Putamen (tissue), 1 donor: Measurements from ENCODE around the gene C1RL.

Experiments
- DNase-seq: peaks from one replicate; pipeline ENCODE4 v3.0.0-alpha.2; 2016; ENCODE audit warnings: low spot score

Gene C1RL

DNA sequence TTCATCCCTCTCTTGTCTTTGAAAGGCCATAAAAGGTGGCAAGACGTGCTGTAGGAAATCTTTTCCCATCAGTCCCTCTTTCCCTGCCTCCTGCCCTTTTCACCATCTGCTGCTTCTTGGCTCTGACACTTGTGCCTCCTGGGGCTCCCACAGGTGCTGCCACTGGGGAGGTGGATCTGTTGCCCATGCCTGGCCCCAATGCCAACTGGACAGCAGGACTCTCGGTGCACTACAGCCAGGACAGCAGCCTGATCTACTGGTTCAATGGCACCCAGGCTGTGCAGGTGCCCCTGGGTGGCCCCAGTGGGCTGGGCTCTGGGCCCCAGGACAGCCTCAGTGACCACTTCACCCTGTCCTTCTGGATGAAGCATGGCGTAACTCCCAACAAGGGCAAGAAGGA lies 27.7 kb upstream of the C1RL start:
- no peak for DNase-seq

DNA sequence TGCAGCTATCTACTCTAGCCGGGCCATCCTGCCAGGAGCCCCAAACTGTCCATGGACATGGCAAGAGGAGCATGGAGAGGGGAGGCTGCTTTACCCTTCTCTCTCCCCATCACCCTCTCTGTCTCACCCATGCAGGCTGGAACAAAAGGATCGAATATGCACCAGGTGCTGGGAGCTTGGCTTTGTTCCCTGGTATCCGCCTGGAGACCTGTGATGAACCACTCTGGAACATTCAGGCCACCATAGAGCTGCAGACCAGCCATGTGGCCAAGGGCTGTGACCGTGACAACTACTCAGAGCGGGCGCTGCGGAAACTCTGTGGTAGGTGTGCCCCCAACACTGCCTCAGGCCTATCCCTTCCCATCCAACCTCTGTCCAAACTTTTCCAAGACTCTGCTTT lies 27.1 kb upstream of the C1RL start:
- DNase-seq = no peak

DNA sequence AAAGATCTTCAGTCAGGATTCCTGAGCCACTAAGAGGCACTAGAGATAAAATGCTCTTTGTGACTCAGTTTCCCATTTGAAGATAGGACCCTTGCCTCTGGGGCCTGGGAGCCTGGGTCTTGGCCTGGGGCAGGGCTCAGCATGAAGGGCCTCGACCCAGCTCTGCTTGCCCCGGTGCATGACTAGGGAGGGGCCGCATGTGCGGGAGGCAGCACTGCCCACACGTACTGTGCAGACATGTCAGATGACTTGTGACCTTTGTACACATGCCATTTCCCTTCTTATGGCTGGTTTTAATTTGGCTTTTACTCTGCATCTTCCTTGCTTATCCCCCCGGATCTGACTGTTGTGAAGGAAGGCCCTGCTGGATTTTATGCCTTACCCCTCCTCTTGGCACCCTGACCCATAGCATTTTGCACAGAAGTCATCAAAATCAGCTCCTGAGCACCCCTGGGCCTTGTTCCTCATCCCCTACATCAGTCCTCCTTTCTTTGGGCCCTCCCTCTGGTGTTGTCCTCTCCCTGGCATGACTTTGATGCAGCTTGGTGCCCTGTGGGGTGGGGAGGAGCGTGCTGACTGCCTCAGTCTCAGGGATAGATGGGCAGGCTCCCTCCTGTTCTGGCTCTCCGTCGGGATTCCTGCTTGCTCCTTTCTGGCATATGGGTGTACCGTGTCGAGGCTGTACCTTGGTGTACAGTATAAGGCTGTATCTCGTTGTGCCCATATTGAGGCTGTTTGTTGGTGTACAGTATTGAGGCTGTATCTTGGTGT lies 25.6 kb upstream of the C1RL start:
- DNase-seq = no peak

DNA sequence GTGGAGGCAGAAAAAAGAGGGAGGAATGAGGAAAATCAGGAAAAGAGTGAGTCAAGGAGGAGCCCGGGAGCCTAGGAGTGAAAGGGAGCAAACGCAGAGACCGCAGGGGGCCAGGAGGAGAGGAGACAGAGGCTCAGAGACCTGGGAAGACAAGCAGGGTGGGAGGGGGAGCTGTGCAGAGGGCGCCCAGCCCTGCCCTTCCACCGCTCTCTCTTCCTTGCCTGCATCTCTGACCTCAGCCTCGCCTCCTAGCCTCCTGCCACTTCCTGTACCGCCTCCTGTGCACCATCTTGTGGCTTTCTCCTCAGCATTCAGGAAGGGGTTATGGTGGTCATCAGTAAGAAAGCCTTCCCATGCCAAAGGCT lies 22.5 kb upstream of the C1RL start:
- no peak for DNase-seq

DNA sequence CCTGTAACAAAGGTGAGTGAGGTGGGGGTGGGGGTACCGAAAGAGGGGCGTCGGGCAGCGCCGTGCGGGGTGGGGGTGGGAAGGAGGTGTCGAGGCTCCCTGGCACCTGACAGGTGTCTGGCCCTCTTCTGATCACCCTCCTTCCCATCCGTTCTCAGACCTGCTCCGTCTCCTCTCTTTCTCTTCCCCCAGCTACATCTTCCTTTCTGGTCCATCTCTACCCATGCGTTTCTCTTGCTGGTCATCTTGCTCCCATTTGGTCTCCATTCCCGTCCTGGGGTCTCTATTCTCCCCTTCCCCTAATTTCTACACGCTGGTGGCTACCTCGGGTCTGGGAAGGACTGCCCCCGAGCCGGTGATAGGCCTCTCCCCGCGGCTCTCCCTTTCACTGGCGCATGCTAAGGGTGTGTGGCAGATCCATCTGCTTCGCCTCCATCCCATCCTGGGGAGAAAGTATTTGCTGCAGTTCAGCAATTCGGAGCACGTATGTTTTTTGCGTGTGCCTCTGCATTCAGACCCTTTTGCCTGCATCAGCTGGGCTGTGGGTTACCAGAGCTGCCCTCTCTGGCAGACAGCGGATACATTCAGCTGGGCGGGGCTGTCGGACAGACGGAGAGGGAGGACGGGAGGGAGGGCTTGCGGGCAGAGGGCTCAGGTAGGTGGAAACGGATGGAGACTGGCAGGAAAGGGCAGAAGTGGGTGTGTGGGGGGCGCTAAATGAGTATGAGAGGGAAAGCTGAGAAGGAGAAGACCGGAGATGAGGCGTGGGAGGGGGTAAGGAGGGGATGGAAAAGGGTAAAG lies 21.9 kb upstream of the C1RL start:
- DNase-seq = no peak

DNA sequence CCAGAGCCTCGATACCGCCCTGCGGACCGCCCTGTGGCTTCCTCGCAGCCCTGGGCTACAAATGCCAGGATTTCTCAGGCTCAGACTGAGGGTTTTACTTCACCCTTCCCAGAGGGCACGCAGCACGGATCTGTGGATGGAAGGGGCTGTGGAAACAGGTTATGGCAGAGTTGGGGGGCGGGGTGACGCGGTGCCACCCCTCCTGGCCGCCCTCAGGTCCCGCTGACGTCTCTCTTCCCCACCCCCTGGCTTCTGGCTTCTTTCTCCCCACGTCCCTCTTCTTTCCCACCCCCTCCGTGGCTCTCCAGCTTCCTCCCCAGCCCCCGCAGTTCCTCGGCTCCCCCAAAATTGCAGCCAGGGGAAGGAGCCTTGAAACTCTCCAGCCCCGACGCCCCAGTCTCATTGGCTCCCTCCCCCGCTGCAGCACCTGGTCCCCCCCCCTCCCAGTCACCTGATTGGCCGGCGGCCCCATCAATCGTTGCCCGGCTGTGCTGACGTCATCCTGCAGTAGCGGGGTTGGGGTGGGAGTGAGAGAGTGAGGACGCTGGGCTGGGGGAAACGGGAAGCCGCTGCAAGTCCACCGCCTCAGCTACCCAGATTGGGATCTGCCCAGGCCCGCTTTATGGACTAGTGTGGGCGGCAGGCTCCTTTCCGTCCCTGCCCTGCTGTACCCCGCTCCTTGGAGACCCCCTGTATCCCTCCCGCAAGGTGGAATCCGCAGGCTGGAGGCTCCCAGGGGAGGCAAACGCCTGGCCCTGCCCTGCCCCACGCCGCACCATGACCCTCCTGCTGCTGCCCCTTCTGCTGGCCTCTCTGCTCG lies 21.1 kb upstream of the C1RL start, which contains the start of gene CLSTN3:
Gene CLSTN3 (plus strand): TSS at position 500 of the 820 bp plus-strand sequence. CDS start 278 bp downstream, at position 778.
- peak; percentile 81 for DNase-seq

DNA sequence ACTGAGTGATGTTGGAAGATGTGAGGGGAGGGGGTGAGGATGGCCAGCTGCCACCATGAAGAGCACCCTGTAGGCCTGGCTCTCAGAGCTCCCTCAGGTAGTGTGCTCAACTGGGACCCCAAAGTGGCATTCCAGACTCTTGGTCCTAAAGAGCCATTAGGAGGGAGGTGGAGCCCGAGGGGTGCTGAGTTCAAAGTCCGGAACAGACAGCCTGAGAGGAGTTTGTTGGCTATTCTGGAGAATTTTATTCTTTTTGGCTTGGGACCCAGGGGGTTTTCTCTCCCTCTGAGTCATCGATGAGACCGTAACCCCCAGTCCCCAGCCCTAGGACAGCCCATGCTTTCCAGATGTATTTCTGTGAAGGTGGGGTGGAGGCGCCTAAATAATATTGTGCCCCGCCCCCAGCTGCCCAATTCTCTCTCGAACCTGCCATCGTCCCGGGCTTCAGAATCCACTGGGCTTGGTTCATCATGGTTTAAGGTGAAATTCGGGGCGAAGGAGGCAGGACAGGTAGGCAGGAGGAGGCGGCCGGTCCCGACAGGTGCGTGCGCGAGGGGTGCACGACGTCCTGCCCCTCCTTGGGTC lies 20.4 kb upstream of the C1RL start:
- no peak for DNase-seq

DNA sequence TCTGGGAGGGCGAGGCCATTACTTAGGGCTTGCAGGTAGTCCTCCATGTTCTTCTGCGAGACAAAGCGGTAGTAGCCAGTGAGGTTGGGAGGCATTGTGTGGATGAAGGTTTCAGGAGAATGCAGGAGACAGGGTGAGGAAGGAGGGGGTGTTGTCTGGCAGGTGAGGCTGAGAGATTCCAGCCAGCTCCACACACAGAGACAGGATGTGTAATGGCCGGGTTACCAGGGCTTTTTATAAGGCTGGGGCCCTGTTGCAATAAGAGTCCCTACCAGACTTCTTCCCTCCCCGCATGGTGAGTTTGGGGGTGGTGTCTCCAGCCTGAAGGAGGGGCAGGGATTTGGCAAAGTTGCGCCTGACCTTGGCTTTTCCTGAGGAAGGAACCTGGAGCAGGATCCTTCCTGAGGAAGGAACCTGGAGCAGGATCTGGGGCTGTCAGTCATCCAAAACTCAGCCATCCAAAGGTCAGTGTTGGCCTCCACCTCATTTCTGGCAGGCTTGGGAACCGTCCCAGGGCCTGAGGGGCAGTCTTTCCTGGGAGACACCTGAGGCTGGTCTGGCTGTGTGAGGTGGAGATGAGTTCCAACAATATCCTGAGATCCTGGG lies 19.8 kb upstream of the C1RL start, which contains the start of gene RBP5:
Gene RBP5 (minus strand): TSS at position 209 of the 606 bp plus-strand sequence. CDS start 114 bp downstream, at position 95.
- no peak for DNase-seq

DNA sequence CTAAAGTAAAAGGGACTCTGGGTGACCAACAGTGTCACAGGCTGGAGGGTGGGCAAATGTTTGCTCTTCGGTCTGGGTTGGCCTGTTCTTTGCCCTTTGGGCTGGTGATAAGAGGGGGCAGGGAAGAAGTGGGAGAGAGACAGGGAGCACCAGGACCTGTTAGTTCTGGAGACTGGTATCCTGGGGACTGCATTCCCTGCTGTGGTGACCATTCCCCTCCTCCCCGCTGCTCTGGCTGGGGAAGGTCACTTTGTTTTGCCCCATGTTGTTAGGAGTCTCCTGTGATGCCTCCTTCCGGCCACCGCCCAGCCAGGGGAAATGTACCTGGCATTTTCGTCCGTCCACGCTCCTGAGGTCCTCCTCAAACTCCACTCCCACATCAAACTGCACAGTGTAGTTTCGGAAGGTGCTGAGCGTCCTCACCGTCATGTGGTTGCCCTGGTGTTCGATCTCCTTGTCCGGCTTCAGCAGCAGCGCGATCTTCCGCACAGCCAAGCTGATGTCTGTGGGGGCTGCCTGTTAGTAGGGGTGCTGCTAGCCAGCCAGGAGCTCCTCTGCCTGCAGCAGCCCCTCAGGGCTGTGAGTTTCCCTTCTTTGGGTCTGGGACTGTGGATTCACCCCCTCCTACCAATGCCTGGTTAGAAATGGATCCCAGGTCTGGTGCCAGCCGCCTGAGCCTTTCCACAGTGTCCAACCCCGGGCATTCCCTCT lies 19.1 kb upstream of the C1RL start:
- no peak for DNase-seq

DNA sequence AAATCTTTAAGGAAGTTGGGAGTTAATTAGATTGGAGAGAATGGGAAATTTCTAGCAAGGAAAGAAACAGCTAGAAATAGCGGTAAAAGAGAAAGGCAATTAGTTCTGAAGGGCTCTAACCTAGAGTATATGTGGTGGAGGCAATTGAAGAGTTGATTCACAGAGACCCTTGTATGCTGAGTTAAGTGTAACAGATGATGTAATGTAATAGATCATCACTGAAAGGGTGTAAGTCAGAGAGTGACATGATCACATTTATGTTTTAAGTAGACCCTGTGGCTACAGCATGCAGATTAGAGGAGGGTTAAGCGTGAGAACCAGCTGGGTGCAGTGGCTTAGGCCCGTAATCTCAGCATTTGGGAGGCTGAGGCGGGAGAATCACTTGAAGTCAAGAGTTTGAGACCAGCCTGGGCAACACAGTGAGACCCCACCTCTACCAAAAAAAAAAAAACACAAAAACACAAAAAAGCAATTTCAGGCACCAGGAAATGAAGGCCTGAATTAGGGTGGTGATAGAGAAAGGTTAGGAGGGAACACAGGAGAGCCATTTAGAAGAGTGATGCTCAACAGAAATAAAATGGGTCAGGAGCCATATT lies 16.7 kb upstream of the C1RL start:
- no peak for DNase-seq

DNA sequence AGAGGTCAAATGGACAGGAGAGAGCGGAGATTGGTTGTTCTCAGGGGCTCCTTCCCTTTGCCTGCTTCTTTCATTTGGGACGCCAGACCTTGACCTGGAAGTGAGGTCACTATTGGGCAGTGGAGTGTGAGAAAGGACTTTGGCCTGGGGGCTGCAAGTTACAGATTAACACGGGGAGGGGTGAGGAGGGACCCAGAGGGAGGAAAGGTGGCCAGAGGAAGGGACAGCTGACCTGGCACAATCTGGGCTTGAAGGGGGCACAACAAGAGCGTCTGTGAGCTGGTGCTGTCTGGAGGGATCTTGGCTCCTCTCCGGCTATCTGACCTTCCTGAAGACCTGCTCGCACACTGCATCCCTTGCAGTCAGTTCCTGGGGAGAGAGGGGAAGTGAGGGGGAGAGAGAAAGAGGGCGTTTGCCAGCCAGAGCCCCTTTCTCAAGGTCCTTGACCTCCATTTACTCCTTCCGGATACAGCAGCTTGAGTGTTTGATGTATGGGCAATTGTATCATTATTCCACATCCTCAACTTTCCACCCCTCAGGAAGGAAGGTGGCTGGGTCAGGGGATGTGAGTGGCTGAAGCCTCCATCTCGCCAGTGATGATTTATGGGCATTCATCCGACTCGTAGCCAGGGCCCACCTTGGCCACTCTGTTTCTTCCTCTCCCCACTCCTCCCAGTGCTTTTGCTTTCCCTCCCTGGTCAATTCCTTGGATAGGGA lies 14.9 kb upstream of the C1RL start:
- no peak for DNase-seq

DNA sequence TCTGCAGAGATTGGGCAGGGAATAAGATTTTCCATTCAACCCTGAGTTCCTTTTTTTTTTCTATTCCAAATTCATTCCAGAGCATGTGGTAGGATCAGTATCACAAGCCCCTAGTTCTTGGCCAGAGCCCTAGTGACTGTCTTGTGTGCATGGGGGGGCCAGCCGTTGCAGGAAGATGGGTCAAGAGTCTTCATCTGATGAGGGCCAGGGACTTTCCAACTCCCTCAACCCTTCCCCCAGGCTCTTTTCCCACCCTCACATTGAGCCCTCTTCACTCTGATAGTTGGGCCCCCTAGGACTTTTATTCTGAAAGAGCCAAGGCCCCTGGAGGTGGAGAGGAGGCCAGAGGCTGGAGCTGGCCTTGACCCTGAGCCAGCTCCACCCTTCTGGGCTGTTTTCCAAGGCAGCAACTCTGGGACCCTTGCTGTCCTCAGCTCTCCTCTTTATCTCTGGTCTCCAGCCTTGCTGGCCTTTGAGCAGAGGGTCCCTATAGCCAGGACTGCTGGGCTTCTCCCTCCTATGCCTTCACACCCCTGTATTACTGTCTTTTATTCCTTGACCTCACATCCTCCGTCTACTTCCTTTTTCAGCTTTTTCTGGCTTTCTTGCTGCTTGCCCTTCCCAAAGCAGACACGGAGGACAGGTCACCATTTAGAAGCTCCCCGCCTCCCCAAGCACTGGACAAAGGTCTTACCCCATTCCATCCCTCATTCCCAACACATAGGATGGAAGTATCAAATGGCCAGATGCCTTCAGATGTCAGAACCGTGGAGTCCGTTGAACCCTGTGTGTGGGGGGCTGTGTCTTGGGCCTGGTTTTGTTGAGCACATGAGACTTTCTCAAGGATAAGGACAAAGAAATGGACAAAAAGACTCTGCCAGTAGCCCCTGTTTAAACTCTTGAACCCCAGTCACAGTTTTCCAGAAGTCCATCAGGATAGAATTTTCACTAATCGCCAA lies 14.1 kb upstream of the C1RL start:
- no peak for DNase-seq

DNA sequence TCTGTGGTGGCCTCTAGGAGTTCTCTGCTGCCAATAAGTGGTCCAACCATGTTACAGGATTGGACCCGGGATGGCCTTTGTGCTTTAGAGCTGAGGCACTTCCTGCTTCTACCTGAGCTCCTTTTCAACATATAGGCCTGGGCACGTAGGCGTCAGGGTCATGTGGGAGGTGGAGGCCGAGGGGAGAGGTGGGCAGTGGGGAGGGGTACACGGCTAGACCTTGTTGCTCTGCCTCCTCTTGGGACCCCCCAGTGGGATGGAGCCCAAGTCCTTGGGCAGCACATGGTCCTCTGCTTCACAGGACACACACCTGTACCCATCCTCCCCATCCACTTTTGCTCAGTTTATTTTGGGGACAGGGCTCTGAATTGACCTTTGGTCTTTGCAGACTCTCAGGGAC lies 12.3 kb upstream of the C1RL start:
- no peak for DNase-seq

DNA sequence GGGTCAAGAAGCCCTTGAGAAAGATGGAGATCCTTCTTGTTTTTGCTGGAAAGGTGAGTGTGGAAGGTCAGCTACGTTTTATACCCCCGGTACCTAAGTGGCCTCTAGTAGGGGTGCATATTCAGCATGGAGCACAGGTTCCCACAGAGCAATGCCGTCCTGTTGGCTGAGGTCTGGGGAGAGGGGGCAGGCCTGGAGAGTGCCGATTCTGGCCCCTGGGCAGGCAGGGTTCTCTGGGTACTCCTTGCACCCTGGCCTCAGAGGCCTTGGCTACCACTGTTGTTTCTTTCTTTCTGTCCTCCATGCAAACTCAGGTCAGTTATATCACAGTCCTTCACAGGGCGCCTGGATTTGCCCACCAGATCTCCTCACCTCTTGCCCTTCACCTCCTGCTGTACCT lies 11.2 kb upstream of the C1RL start:
- DNase-seq = no peak

DNA sequence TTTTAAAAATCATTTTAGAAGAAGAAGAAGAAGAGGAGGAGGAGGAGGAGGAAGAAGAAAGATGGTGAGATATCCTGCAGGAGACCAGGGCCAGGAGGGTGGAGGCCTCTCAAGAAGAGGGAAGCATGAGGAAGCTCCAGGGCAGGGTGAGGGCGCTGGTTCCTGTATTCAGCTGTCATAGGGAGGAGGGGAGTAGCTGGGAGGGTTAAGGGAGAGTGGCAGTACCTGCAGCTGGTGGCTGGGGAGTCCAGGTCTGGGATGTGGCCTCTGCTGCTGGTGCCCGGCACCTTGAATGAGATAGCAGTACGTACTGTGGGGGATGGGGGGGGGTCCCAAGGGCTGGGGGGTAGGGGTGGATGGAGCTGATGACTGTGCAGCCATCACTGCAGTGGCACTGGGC lies 9.9 kb upstream of the C1RL start:
- no peak for DNase-seq

DNA sequence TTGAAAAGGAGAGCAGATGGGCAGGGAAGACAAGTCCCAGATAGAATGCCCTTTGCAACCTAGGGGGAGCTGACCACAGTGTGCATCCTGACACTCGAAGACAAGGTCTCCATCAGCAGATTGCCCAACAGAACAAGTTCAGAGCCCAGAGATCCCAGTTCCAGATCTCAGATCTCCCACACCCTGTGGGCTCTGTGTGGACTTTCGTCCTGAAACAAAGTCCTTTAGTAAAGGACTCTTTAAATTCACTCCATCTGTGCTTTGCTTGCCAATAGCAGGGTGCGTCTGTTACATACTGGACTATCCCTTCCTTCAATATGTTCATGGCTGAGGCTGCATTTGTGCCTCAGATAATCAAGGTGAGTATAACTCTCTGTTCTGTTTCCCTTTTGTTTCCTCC lies 8.7 kb upstream of the C1RL start:
- no peak for DNase-seq

DNA sequence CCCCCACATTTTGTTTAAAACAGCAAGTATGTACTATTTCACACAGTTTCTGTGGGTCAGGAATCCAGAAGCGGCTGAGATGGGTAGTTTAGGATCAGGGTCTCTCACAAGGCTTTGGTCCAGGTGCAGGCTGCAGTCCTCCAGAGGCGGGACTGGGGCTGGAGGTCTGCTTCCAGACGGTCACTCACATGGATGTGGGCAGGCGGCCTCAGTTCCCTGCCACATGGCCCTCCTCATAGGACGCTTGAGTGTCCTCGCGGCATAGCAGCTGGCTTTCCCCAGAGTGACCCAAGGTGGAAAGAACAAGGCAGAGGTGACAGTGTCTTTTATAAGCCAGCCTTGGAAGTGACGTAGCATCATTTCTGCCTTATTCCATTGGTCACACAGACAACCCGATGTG lies 7.9 kb upstream of the C1RL start:
- DNase-seq = no peak

DNA sequence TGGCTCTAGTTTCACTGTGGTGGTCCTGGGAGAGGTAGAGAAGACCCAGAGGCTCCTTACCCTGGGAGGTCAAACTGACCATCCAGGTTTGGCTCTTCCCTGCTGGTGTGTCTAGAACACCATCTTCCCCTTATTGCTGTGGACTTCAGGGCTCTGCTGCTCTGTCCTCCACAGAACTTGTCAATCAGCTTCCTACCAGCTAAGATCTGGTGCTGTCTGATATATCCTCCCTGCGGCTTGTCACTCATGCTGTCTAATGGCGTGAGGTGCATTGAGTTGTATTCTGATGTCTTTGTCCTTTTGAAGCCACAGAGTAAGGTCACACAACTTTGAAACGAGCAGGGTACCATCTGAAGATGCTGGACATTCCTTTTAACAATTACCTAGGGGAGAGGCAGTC lies 7.2 kb upstream of the C1RL start:
- DNase-seq = no peak

DNA sequence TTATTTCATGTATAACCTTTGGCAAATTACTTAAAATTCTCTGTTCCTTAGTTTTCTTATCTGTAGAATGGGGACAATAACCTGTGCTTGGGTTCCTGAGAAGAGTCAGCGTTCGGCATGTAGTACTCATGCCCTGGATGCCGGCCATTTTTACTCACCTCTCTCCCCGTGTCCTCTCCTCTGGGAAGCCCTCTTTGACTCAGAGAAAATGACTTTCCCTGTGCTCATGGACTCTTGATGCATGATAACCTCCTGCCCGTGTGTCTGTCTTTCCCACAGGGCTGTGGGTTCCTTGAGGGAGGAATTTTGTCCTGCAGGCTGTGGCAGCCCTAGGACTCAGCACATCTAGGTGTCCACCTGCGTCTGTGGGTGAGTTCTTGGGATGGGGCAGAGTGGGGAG lies 5.8 kb upstream of the C1RL start:
- DNase-seq = no peak
